Mucosa of descending colon (tissue), 3 donors: Measurements from ENCODE around the gene DNAL1. TPM values are rescaled to one million over a fixed set of nuclear protein-coding genes. Genes with fewer than 3 reads are reported as not detected.
"Not testable (repeated sequence)": the region's sequence is repeated elsewhere in the genome, so short reads cannot be mapped to it uniquely, and the experiment has no call there.

ENCODE experiments used
- ATAC-seq: fragments of 200-7000 bp; cut with Tn5 transposase; one replicate; pipeline ENCODE4 v1.9.1; 2020; ENCODE audit warnings: mild to moderate bottlenecking, moderate library complexity
- DNase-seq, 3 donors: peaks; one replicate each; pipeline ENCODE4 v3.0.0-alpha.2; 2020
- H3K36me3 ChIP-seq: fragments of 200-600 bp; one replicate; pipeline ENCODE4 v1.8.0; 2021; ENCODE audit warnings: low read depth, mild to moderate bottlenecking
- H3K4me1 ChIP-seq: fragments of 200-600 bp; one replicate; pipeline ENCODE4 v1.8.0; 2021; ENCODE audit warnings: low read depth, mild to moderate bottlenecking
- H3K4me3 ChIP-seq: fragments of 200-600 bp; one replicate; pipeline ENCODE4 v1.8.0; 2021; ENCODE audit warnings: mild to moderate bottlenecking
- H3K9me3 ChIP-seq: fragments of 200-600 bp; one replicate; pipeline ENCODE4 v1.8.0; 2021; ENCODE audit warnings: mild to moderate bottlenecking
- CTCF ChIP-seq: fragments of 200-600 bp; IDR thresholded peaks from one replicate; pipeline ENCODE4 v1.8.0; 2022; ENCODE audit warnings: antibody characterized with exemption, mild to moderate bottlenecking
- intact Hi-C, 2 donors: fragments of 100-400 bp; cut with DNase I in 1 of 2; cut with micrococcal nuclease in 1 of 2; formaldehyde crosslinking; loops; one replicate each; pipeline versions ENCODE4 v1.11.0 to v1.11.1; 2022; cut with DNase I, micrococcal nuclease
- total RNA-seq, 3 donors: library from RNA; stranded (reverse); fragmentation: NEBNext Ultra II Directional in 2 of 3; extraction: Animal tissue kit (Norgen Biotek cat#: 25700) in 2 of 3; gene quantifications; one replicate each; pipeline versions ENCODE4 v1.2.1 to v1.2.4, GENCODE V29; 2021 to 2023
- donor health status: DM: no; HTN: no; CAD: no; lungs with moderate emphysema.
- donor health status: DM: no; HTN: no; CAD: no.
- donor health status: DM: no; HTN: yes; CAD: no.

Gene DNAL1
- total RNA-seq, 3 donors from 2014 or later, result 7.0 to 18.9 (median 7.6) TPM

GRCh38 chr14:73640796-73641365, 3.9 kb upstream of the DNAL1 start:
- Histone ChIP-seq H3K36me3 (no peaks in the 10 kb centered on the region), H3K9me3 (no peaks in the 10 kb centered on the region), H3K4me3 (no peak overlapping the region), H3K4me1 (peaks cover 7% of the 10 kb centered on the region)
- ATAC-seq (no peak), DNase-seq (no peak)
- no peak for TF ChIP-seq CTCF
- intact Hi-C loops, result no loop called here

GRCh38 chr14:73645248-73645610, 443 bp downstream of the DNAL1 start:
- H3K4me3 ChIP-seq, result peak overlapping the region; percentile 56
- DNase-seq, result peak in 1 of 3 donors; percentile 14
- H3K9me3 ChIP-seq, result no peaks in the 10 kb centered on the region
- no peaks in the 10 kb centered on the region for H3K36me3 ChIP-seq
- peaks cover 7% of the 10 kb centered on the region for H3K4me1 ChIP-seq
- ATAC-seq, result no peak
- no peak for TF ChIP-seq CTCF
- intact Hi-C loops, result no loop called here

DNA sequence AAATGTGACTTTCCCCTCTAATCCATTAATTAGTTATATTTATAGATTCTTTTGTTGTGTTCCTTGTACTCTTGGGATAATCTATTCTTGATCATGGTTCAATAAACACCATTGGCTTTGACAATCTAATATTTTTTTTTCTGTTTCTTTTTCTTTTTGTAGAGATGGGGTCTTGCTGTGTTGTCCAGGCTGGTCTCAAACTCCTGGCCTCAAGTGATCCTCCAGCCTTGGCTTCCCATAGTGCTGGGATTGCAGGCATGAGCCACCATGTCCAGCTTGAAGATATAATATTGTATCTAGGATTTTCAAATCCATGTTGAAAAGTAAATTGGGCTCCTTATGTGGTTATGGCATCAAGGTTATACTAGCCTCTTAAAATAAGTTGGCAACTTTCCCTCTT, 6.2 kb downstream of the DNAL1 start:
- no peak for TF ChIP-seq CTCF
- no peaks in the 10 kb centered on the region for H3K9me3 ChIP-seq
- ATAC-seq, result no peak
- H3K4me3 ChIP-seq, result no peak overlapping the region
- DNase-seq, result no peak
- H3K36me3 ChIP-seq, result no peaks in the 10 kb centered on the region
- no peaks in the 10 kb centered on the region for H3K4me1 ChIP-seq
- intact Hi-C loops, result no loop called here

GRCh38 chr14:73655851-73656250, 11.1 kb downstream of the DNAL1 start:
- intact Hi-C loops, result no loop called here
- Histone ChIP-seq H3K9me3 (no peaks in the 10 kb centered on the region), H3K4me3 (no peak overlapping the region), H3K4me1 (no peaks in the 10 kb centered on the region), H3K36me3 (no peaks in the 10 kb centered on the region)
- ATAC-seq (no peak), DNase-seq (no peak)
- TF ChIP-seq CTCF, result no peak

GRCh38 chr14:73659202-73659601, 14.4 kb downstream of the DNAL1 start:
- H3K4me3 ChIP-seq, DNase-seq, H3K36me3 ChIP-seq, H3K9me3 ChIP-seq, ATAC-seq, H3K4me1 ChIP-seq, intact Hi-C loops: not testable (repeated sequence)

DNA sequence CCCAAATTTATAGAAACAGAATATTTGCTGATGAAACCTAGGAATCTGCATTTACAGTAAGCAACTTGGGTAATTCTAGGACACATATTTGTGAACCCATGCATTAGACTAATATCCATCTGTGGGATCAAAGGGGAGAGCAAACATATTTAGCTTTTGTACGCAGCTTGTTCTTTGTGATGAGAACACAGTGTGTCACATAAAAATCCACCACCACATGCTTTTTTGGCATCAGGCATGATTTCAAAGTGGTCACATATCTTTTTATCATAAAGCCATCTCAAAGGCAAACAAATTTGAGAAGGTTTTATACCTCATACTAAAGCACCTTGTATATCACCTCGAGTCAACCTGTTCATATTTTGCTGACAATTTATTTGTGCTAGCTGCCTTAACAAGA, 15.7 kb downstream of the DNAL1 start:
- H3K4me3 ChIP-seq, result no peak overlapping the region
- intact Hi-C loops, result no loop called here
- TF ChIP-seq CTCF, result no peak
- ATAC-seq (no peak), DNase-seq (no peak)
- no peaks in the 10 kb centered on the region for H3K36me3 ChIP-seq
- no peaks in the 10 kb centered on the region for H3K9me3 ChIP-seq
- no peaks in the 10 kb centered on the region for H3K4me1 ChIP-seq
